GM21737 (cell line): ENCODE measurements around the gene DIS3L.
"Not testable (repeated sequence)": the region's sequence is repeated elsewhere in the genome, so short reads cannot be mapped to it uniquely, and the experiment has no call there.

Experiments used
- ATAC-seq: cut with Tn5 transposase; IDR thresholded peaks from one replicate; pipeline ENCODE4 v1.9.1; 2021; ENCODE audit warnings: mild to moderate bottlenecking, moderate library complexity; ENCODE audit not compliant: unreplicated experiment

Gene DIS3L

GRCh38 chr15:66276546-66276945 is 16.8 kb upstream of the DIS3L start:
- ATAC-seq, result no peak

GRCh38 chr15:66278056-66278455 is 15.3 kb upstream of the DIS3L start:
- no peak for ATAC-seq

GRCh38 chr15:66278671-66279070 is 14.7 kb upstream of the DIS3L start:
- ATAC-seq, result no peak

- no peak for ATAC-seq
Observed at GRCh38 chr15:66284271-66284670, 9.1 kb upstream of the DIS3L start.

- ATAC-seq, result no peak
Observed at GRCh38 chr15:66285533-66286280, 7.7 kb upstream of the DIS3L start.

- no peak for ATAC-seq
Observed at GRCh38 chr15:66287461-66288057, 5.8 kb upstream of the DIS3L start.

GRCh38 chr15:66288093-66288492 is 5.3 kb upstream of the DIS3L start:
- no peak for ATAC-seq

GRCh38 chr15:66288551-66289185 is 4.7 kb upstream of the DIS3L start:
- ATAC-seq, result no peak

- no peak for ATAC-seq
Observed at GRCh38 chr15:66290007-66290406, 3.4 kb upstream of the DIS3L start.

- no peak for ATAC-seq
Observed at GRCh38 chr15:66290518-66290917, 2.9 kb upstream of the DIS3L start.

GRCh38 chr15:66291816-66292570 is 1.4 kb upstream of the DIS3L start:
- ATAC-seq, result no peak

- no peak for ATAC-seq
Observed at GRCh38 chr15:66292571-66293418, 573 bp upstream of the DIS3L start.

GRCh38 chr15:66294157-66294931 is 976 bp downstream of the DIS3L start:
- peak; percentile 23 for ATAC-seq

GRCh38 chr15:66294932-66295235 is 1.5 kb downstream of the DIS3L start:
- ATAC-seq, result no peak

- no peak for ATAC-seq
Observed at GRCh38 chr15:66296186-66296585, 2.8 kb downstream of the DIS3L start.

- no peak for ATAC-seq
Observed at GRCh38 chr15:66298803-66299251, 5.5 kb downstream of the DIS3L start.

- ATAC-seq, result no peak
Observed at GRCh38 chr15:66302489-66303278, 9.3 kb downstream of the DIS3L start.

GRCh38 chr15:66304425-66304824 is 11.1 kb downstream of the DIS3L start:
- not testable (repeated sequence) for ATAC-seq

GRCh38 chr15:66306381-66306780 is 13.0 kb downstream of the DIS3L start:
- no peak for ATAC-seq
